Measurements from ENCODE around the gene TPM4.
"Not testable (repeated sequence)": the region's sequence is repeated elsewhere in the genome, so short reads cannot be mapped to it uniquely, and the experiment has no call there.

TPM4 gene

GRCh38 chr19:16099314-16099965 lies 23.1 kb downstream of the TPM4 start:
- not testable (repeated sequence) for DNase-seq

- no peak for DNase-seq
Measured at GRCh38 chr19:16100524-16100923, 24.2 kb downstream of the TPM4 start.

- DNase-seq: no peak
Measured at GRCh38 chr19:16104722-16105121, 28.4 kb downstream of the TPM4 start.

- no peak for DNase-seq
Measured at GRCh38 chr19:16106121-16106520, 29.8 kb downstream of the TPM4 start.

- DNase-seq: peak; percentile 99
Measured at GRCh38 chr19:16111160-16111908, 35.0 kb downstream of the TPM4 start, which contains the start of gene RAB8A. TSS of gene RAB8A (plus strand) at chr19:16111889. CDS start at chr19:16111902, 13 bp downstream.

- DNase-seq: no peak
Measured at GRCh38 chr19:16111909-16112752, 35.8 kb downstream of the TPM4 start.

GRCh38 chr19:16112778-16113177 lies 36.5 kb downstream of the TPM4 start:
- DNase-seq: no peak

GRCh38 chr19:16113727-16114126 lies 37.4 kb downstream of the TPM4 start:
- DNase-seq: no peak

GRCh38 chr19:16115301-16116039 lies 39.2 kb downstream of the TPM4 start:
- DNase-seq: no peak

- no peak for DNase-seq
Measured at GRCh38 chr19:16116067-16116466, 39.8 kb downstream of the TPM4 start.

- DNase-seq: no peak
Measured at GRCh38 chr19:16117594-16118033, 41.3 kb downstream of the TPM4 start.

- no peak for DNase-seq
Measured at GRCh38 chr19:16118489-16119033, 42.3 kb downstream of the TPM4 start.

GRCh38 chr19:16119075-16119857 lies 43.0 kb downstream of the TPM4 start:
- not testable (repeated sequence) for DNase-seq

- DNase-seq: no peak
Measured at GRCh38 chr19:16121141-16121540, 44.8 kb downstream of the TPM4 start.

- no peak for DNase-seq
Measured at GRCh38 chr19:16121967-16122366, 45.7 kb downstream of the TPM4 start.

- no peak for DNase-seq
Measured at GRCh38 chr19:16124953-16125352, 48.7 kb downstream of the TPM4 start.

GRCh38 chr19:16125737-16126495 lies 49.6 kb downstream of the TPM4 start:
- no peak for DNase-seq

GRCh38 chr19:16127080-16127479 lies 50.8 kb downstream of the TPM4 start:
- DNase-seq: no peak

- DNase-seq: no peak
Measured at GRCh38 chr19:16127776-16128371, 51.6 kb downstream of the TPM4 start.

- DNase-seq: no peak
Measured at GRCh38 chr19:16131648-16132047, 55.4 kb downstream of the TPM4 start.

Measured in amniotic stem cell (primary cell).